ENCODE results near the gene LMX1B.

GRCh38 chr9:126674365-126675146 lies 60.8 kb downstream of the LMX1B start:
- TF ChIP-seq CTCF (IDR thresholded peaks at IDR 0.05) (no peak), POLR2A (IDR thresholded peaks at IDR 0.05) (no peak)

Data from lower leg skin (tissue), 3 donors.